ENCODE data around the gene TRABD.

DNA sequence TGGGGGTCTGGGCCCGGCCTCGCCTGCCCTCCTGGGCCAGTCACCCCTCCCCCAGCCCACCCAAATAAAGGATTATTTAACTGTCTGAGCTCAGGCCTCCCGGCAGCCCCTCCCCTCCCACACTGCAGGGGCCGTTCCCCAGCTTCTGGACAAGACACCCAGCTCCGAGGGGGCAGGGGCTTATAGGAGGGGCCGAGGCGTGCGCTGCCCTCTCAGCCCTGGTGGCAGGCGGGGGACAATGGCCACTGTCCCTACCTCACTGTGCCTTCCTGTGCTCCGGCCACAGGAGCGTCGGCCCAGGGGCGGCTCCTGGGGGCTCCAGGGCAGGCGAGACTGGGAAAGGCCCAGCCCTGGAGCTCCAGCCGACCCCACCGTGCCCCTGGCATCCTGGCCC lies 12.9 kb downstream of the TRABD start:
- TF ChIP-seq, protein P1, sequence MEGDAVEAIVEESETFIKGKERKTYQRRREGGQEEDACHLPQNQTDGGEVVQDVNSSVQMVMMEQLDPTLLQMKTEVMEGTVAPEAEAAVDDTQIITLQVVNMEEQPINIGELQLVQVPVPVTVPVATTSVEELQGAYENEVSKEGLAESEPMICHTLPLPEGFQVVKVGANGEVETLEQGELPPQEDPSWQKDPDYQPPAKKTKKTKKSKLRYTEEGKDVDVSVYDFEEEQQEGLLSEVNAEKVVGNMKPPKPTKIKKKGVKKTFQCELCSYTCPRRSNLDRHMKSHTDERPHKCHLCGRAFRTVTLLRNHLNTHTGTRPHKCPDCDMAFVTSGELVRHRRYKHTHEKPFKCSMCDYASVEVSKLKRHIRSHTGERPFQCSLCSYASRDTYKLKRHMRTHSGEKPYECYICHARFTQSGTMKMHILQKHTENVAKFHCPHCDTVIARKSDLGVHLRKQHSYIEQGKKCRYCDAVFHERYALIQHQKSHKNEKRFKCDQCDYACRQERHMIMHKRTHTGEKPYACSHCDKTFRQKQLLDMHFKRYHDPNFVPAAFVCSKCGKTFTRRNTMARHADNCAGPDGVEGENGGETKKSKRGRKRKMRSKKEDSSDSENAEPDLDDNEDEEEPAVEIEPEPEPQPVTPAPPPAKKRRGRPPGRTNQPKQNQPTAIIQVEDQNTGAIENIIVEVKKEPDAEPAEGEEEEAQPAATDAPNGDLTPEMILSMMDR (IDR thresholded peaks at IDR 0.05), result no peak
- no peak for TF ChIP-seq POLR2A (IDR thresholded peaks at IDR 0.05; ENCODE audit: low read depth)

Measured in esophagus muscularis mucosa (tissue), 3 donors.